Activated CD8-positive, alpha-beta memory T cell treated with anti-CD3 and anti-CD28 coated beads, Interleukin-2, amount 10 ng/mL, durations not matched to agents 7 days and 5 days (primary cell): ENCODE data around the gene PIP4P1. TPM values are rescaled to one million over a fixed set of nuclear protein-coding genes. Genes with fewer than 3 reads are reported as not detected.
"Not testable (repeated sequence)": the region's sequence is repeated elsewhere in the genome, so short reads cannot be mapped to it uniquely, and the experiment has no call there.

Source experiments
- ATAC-seq: fragments of 150-1000 bp; cut with Tn5 transposase; one replicate; pipeline ENCODE4 v1.10.0; 2021; ENCODE audit warnings: moderate library complexity
- CTCF ChIA-PET: fragments of 350-600 bp; sonication (Branson Sonifier 250); formaldehyde crosslinking; loops from one replicate; lab custom pipeline; 2021; ENCODE audit warnings: antibody characterized with exemption; lab: Charles Lee
- DNase-seq: peaks from one replicate; pipeline ENCODE4 v3.0.0-alpha.2; 2020
- H3K27ac Mint-ChIP-seq: one replicate; pipeline ENCODE4 v1.8.0; 2021; ENCODE audit warnings: mild to moderate bottlenecking, mixed read lengths
- H3K27me3 Mint-ChIP-seq: one replicate; pipeline ENCODE4 v1.8.0; 2021; ENCODE audit warnings: mixed read lengths
- H3K36me3 Mint-ChIP-seq: one replicate; pipeline ENCODE4 v1.8.0; 2021; ENCODE audit warnings: mild to moderate bottlenecking, mixed read lengths
- H3K4me1 Mint-ChIP-seq: one replicate; pipeline ENCODE4 v1.8.0; 2021; ENCODE audit warnings: mixed read lengths
- H3K4me3 Mint-ChIP-seq: one replicate; pipeline ENCODE4 v1.8.0; 2021; ENCODE audit warnings: mild to moderate bottlenecking, moderate library complexity, mixed read lengths
- H3K9me3 Mint-ChIP-seq: one replicate; pipeline ENCODE4 v1.8.0; 2022; ENCODE audit warnings: low read depth, mixed read lengths
- total RNA-seq, 2 experiments: library from RNA; stranded (reverse); gene quantifications; one replicate each; pipeline ENCODE4 v1.2.3, GENCODE V29; 2021

Gene PIP4P1
- total RNA-seq, 2 experiments from 2014 or later, result 30.9 to 31.7 TPM

GRCh38 chr14:20469890-20470602, 8.8 kb upstream of the PIP4P1 start:
- CTCF ChIA-PET, result interaction anchor here (0.7 to 2.6 kb wide), 9 partner anchors 9 to 212 kb away, joined by 3 to 10 read pairs (median 4); partner anchors contain the start of genes APEX1, OSGEP and PARP2
- Mint-ChIP-seq H3K9me3 (no peaks in the 10 kb centered on the region), H3K4me3 (peak overlapping the region; percentile 98), H3K27me3 (no peaks in the 10 kb centered on the region), H3K27ac (peak overlapping the region; percentile 98), H3K36me3 (peaks cover 45% of the 10 kb centered on the region), H3K4me1 (peaks cover 48% of the 10 kb centered on the region)
- ATAC-seq (peak; percentile 26), DNase-seq (peak; percentile 75)

- peak; percentile 94 for DNase-seq
These were observed 8.1 kb upstream of the PIP4P1 start, which contains the start of gene PNP for GRCh38 chr14:20469242-20469889. PNP (plus strand) TSS chr14:20469406; CDS start chr14:20469525, 119 bp downstream.

GRCh38 chr14:20468764-20469241, 7.6 kb upstream of the PIP4P1 start:
- CTCF ChIA-PET, result interaction anchor here (1.3 to 2.6 kb wide), 2 partner anchors 53 to 139 kb away, joined by 4 to 10 read pairs; no protein-coding TSS in a partner anchor
- H3K36me3 Mint-ChIP-seq, result peaks cover 33% of the 10 kb centered on the region
- H3K4me1 Mint-ChIP-seq, result peaks cover 35% of the 10 kb centered on the region
- peak overlapping the region; percentile 98 for H3K4me3 Mint-ChIP-seq
- ATAC-seq (no peak), DNase-seq (no peak)
- H3K27ac Mint-ChIP-seq, result peak overlapping the region; percentile 98
- H3K9me3 Mint-ChIP-seq, result no peaks in the 10 kb centered on the region
- no peaks in the 10 kb centered on the region for H3K27me3 Mint-ChIP-seq

More at GRCh38 chr14:20469242-20469889, 8.1 kb upstream of the PIP4P1 start, which contains the start of gene PNP:
- CTCF ChIA-PET, result interaction anchor here (0.7 to 2.6 kb wide), 7 partner anchors 9 to 212 kb away, joined by 3 to 10 read pairs (median 4); partner anchors contain the start of gene PARP2
- Mint-ChIP-seq H3K4me1 (peaks cover 41% of the 10 kb centered on the region), H3K36me3 (peaks cover 38% of the 10 kb centered on the region), H3K4me3 (peak within 1 kb of the TSS; percentile 98), H3K27me3 (no peaks in the 10 kb centered on the region), H3K27ac (peak within 1 kb of the TSS; percentile 98), H3K9me3 (no peaks in the 10 kb centered on the region)
- ATAC-seq, result peak; percentile 93

- Mint-ChIP-seq H3K27me3 (no peaks in the 10 kb centered on the region), H3K9me3 (no peaks in the 10 kb centered on the region), H3K27ac (peak overlapping the region; percentile 94), H3K4me1 (peaks cover 33% of the 10 kb centered on the region), H3K4me3 (peak overlapping the region; percentile 92), H3K36me3 (peaks cover 36% of the 10 kb centered on the region)
- CTCF ChIA-PET, result interaction anchor here (0.8 to 3.2 kb wide), 9 partner anchors 11 to 643 kb away, joined by 3 to 14 read pairs (median 3); partner anchors contain the start of gene TEP1
- ATAC-seq, result peak; percentile 3
- DNase-seq, result peak; percentile 74
These were observed 593 bp downstream of the PIP4P1 start for GRCh38 chr14:20460458-20461224.

GRCh38 chr14:20458031-20458789, 3.0 kb downstream of the PIP4P1 start:
- H3K27ac Mint-ChIP-seq, result no peak overlapping the region
- DNase-seq (no peak), ATAC-seq (no peak)
- H3K4me1 Mint-ChIP-seq, result peaks cover 35% of the 10 kb centered on the region
- no peaks in the 10 kb centered on the region for H3K9me3 Mint-ChIP-seq
- no peaks in the 10 kb centered on the region for H3K27me3 Mint-ChIP-seq
- H3K4me3 Mint-ChIP-seq, result no peak overlapping the region
- peaks cover 36% of the 10 kb centered on the region for H3K36me3 Mint-ChIP-seq
- CTCF ChIA-PET, result interaction anchor here (0.6 kb wide), 1 partner anchor 43 kb away, joined by 3 read pairs; no protein-coding TSS in a partner anchor

- no peak for ATAC-seq
- H3K9me3 Mint-ChIP-seq, result no peaks in the 10 kb centered on the region
These were observed 4.3 kb downstream of the PIP4P1 start for GRCh38 chr14:20456971-20457370.

GRCh38 chr14:20455355-20456300, 5.6 kb downstream of the PIP4P1 start:
- no peaks in the 10 kb centered on the region for H3K9me3 Mint-ChIP-seq
- H3K27me3 Mint-ChIP-seq, result no peaks in the 10 kb centered on the region
- H3K27ac Mint-ChIP-seq, result no peak overlapping the region
- no peak overlapping the region for H3K4me3 Mint-ChIP-seq
- H3K4me1 Mint-ChIP-seq, result peaks cover 34% of the 10 kb centered on the region
- ATAC-seq (peak; percentile 63), DNase-seq (no peak)
- peaks cover 43% of the 10 kb centered on the region for H3K36me3 Mint-ChIP-seq
- CTCF ChIA-PET, result interaction anchor here (0.7 to 6.6 kb wide), 9 partner anchors 7 to 158 kb away, joined by 3 to 38 read pairs (median 4); partner anchors contain the start of gene TEP1

More at GRCh38 chr14:20456971-20457370, 4.3 kb downstream of the PIP4P1 start:
- DNase-seq, result no peak
- Mint-ChIP-seq H3K27me3 (no peaks in the 10 kb centered on the region), H3K36me3 (peaks cover 40% of the 10 kb centered on the region), H3K4me3 (no peak overlapping the region), H3K27ac (peak overlapping the region; percentile 17), H3K4me1 (peaks cover 41% of the 10 kb centered on the region)
- CTCF ChIA-PET, result interaction anchor here (2.6 to 6.6 kb wide), 2 partner anchors 40 to 42 kb away, joined by 9 to 38 read pairs; partner anchors contain the start of gene TEP1

- CTCF ChIA-PET, result interaction anchor here (0.6 to 6.6 kb wide), 10 partner anchors 8 to 159 kb away, joined by 3 to 38 read pairs (median 4); partner anchors contain the start of gene TEP1
- DNase-seq, result peak; percentile 99
These were observed 6.5 kb downstream of the PIP4P1 start, which contains the start of the genes APEX1 and OSGEP for GRCh38 chr14:20454516-20455354. APEX1 (plus strand) TSS chr14:20455226; CDS start chr14:20455646, 420 bp downstream. OSGEP (minus strand) TSS chr14:20454812; CDS start chr14:20454683, 129 bp downstream.

GRCh38 chr14:20452831-20453230, 8.4 kb downstream of the PIP4P1 start:
- not testable (repeated sequence) for H3K27me3 Mint-ChIP-seq, ATAC-seq, DNase-seq, H3K27ac Mint-ChIP-seq, H3K4me3 Mint-ChIP-seq, H3K9me3 Mint-ChIP-seq
- CTCF ChIA-PET, result interaction anchor here (0.6 to 6.6 kb wide), 2 partner anchors 38 to 126 kb away, joined by 4 to 38 read pairs; partner anchors contain the start of gene TEP1
- Mint-ChIP-seq H3K4me1 (peaks cover 17% of the 10 kb centered on the region), H3K36me3 (peaks cover 41% of the 10 kb centered on the region)

More at GRCh38 chr14:20454516-20455354, 6.5 kb downstream of the PIP4P1 start, which contains the start of the genes APEX1 and OSGEP:
- no peaks in the 10 kb centered on the region for H3K27me3 Mint-ChIP-seq
- ATAC-seq, result peak; percentile 89
- peaks cover 29% of the 10 kb centered on the region for H3K4me1 Mint-ChIP-seq
- H3K27ac Mint-ChIP-seq, result no peak within 1 kb of the TSS
- H3K36me3 Mint-ChIP-seq, result peaks cover 39% of the 10 kb centered on the region
- no peaks in the 10 kb centered on the region for H3K9me3 Mint-ChIP-seq
- H3K4me3 Mint-ChIP-seq, result no peak within 1 kb of the TSS

- H3K27me3 Mint-ChIP-seq, result no peaks in the 10 kb centered on the region
- peak overlapping the region; percentile 42 for H3K27ac Mint-ChIP-seq
- ATAC-seq (no peak), DNase-seq (no peak)
- peaks cover 5% of the 10 kb centered on the region for H3K4me1 Mint-ChIP-seq
- CTCF ChIA-PET, result interaction anchor here (1.0 kb wide), 1 partner anchor 31 kb away, joined by 4 read pairs; no protein-coding TSS in a partner anchor
- no peaks in the 10 kb centered on the region for H3K9me3 Mint-ChIP-seq
- no peak overlapping the region for H3K4me3 Mint-ChIP-seq
- H3K36me3 Mint-ChIP-seq, result peaks cover 42% of the 10 kb centered on the region
These were observed 14.3 kb downstream of the PIP4P1 start for GRCh38 chr14:20446889-20447288.
